Stimulated activated CD4-positive, alpha-beta T cell treated with anti-CD3 and anti-CD28 coated beads, Interleukin-15, amount 100 ng/mL, for 1 hour (primary cell): Measurements from ENCODE around the gene KIF16B.
"Not testable (repeated sequence)": the region's sequence is repeated elsewhere in the genome, so short reads cannot be mapped to it uniquely, and the experiment has no call there.

Source experiments
- DNase-seq, 2 donors: peaks; one replicate each; pipeline ENCODE4 v3.0.0-alpha.2; 2020; ENCODE audit warnings: low read depth in 1 of 2, low spot score in 1 of 2

The KIF16B gene

GRCh38 chr20:16573001-16573965, at the start of gene KIF16B:
TSS of gene KIF16B (minus strand) at chr20:16573448. CDS start at chr20:16573275, 173 bp downstream.
- peak; percentile 61 to 85 for DNase-seq

- no peak for DNase-seq
These were observed 49.3 kb upstream of the KIF16B start for GRCh38 chr20:16622501-16622900.

- no peak for DNase-seq
These were observed 48.3 kb upstream of the KIF16B start for GRCh38 chr20:16621435-16622141.

- no peak for DNase-seq
These were observed 47.7 kb upstream of the KIF16B start for GRCh38 chr20:16620961-16621360.

GRCh38 chr20:16619953-16620352, 46.7 kb upstream of the KIF16B start:
- DNase-seq, result no peak

- DNase-seq, result no peak
These were observed 43.8 kb upstream of the KIF16B start for GRCh38 chr20:16617056-16617455.

GRCh38 chr20:16616317-16616716, 43.1 kb upstream of the KIF16B start:
- no peak for DNase-seq

GRCh38 chr20:16615199-16615598, 42.0 kb upstream of the KIF16B start:
- DNase-seq, result no peak

- no peak for DNase-seq
These were observed 40.7 kb upstream of the KIF16B start for GRCh38 chr20:16613954-16614353.

- DNase-seq, result no peak
These were observed 39.5 kb upstream of the KIF16B start for GRCh38 chr20:16612706-16613105.

- no peak for DNase-seq
These were observed 38.6 kb upstream of the KIF16B start for GRCh38 chr20:16611817-16612216.

GRCh38 chr20:16609066-16609465, 35.8 kb upstream of the KIF16B start:
- no peak for DNase-seq

GRCh38 chr20:16608277-16608650, 35.0 kb upstream of the KIF16B start:
- DNase-seq, result no peak

GRCh38 chr20:16607364-16608276, 34.4 kb upstream of the KIF16B start:
- no peak for DNase-seq

GRCh38 chr20:16606468-16607070, 33.3 kb upstream of the KIF16B start:
- no peak for DNase-seq

- no peak for DNase-seq
These were observed 27.8 kb upstream of the KIF16B start for GRCh38 chr20:16601047-16601446.

- DNase-seq, result no peak
These were observed 26.0 kb upstream of the KIF16B start for GRCh38 chr20:16599257-16599656.

GRCh38 chr20:16596991-16597390, 23.7 kb upstream of the KIF16B start:
- DNase-seq, result no peak

- not testable (repeated sequence) for DNase-seq
These were observed 23.2 kb upstream of the KIF16B start for GRCh38 chr20:16596404-16596803.

GRCh38 chr20:16595376-16595775, 22.1 kb upstream of the KIF16B start:
- no peak for DNase-seq
